PFSK-1 (cell line): ENCODE results near the gene WAS.

Experiments
- FOXP2 ChIP-seq: optimal IDR thresholded peaks from 2 replicates; pipeline ENCODE3; 2011; ENCODE audit warnings: borderline replicate concordance, control low read depth, inconsistent platforms; ENCODE audit not compliant: insufficient read depth; ENCODE audit errors: extremely low read length, extremely low read depth
- POLR2AphosphoS5 ChIP-seq: IDR thresholded peaks from 2 replicates; pipeline ENCODE4 v1.6.1; 2012; ENCODE audit warnings: low read depth, mild to moderate bottlenecking, control low read depth, low read length, moderate library complexity
- REST ChIP-seq, 2 experiments: IDR thresholded peaks; 2 replicates each; pipeline versions ENCODE4 v1.6.1 to v1.8.0; 2011 to 2012; ENCODE audit warnings: low read depth in 2 of 2, low read length in 2 of 2, control low read depth in 1 of 2, inconsistent platforms in 1 of 2, mild to moderate bottlenecking in 1 of 2, moderate library complexity in 1 of 2; ENCODE audit not compliant: insufficient read depth in 1 of 2
- SIN3A ChIP-seq: IDR thresholded peaks from 2 replicates; pipeline ENCODE4 v1.6.1; 2012; ENCODE audit warnings: mild to moderate bottlenecking, low read length, moderate library complexity, borderline replicate concordance; ENCODE audit not compliant: insufficient read depth
- TAF1 ChIP-seq: IDR thresholded peaks from 2 replicates; pipeline ENCODE4 v1.6.1; 2012; ENCODE audit warnings: low read length, control low read depth, borderline replicate concordance; ENCODE audit not compliant: insufficient read depth

WAS gene

GRCh38 chrX:48666649-48667048 lies 16.9 kb upstream of the WAS start:
- TF ChIP-seq TAF1 (no peak), POLR2AphosphoS5 (no peak), SIN3A (no peak), FOXP2 (no peak), REST (IDR thresholded peaks at IDR 0.05; ENCODE audit: insufficient read depth in 1 of 2, low read depth in 2 of 2, low read length in 2 of 2) (no peak)

GRCh38 chrX:48667509-48667908 lies 16.1 kb upstream of the WAS start:
- TF ChIP-seq TAF1 = no peak
- no peak for TF ChIP-seq POLR2AphosphoS5
- no peak for TF ChIP-seq FOXP2
- no peak for TF ChIP-seq SIN3A
- no peak for TF ChIP-seq REST (IDR thresholded peaks at IDR 0.05; ENCODE audit: insufficient read depth in 1 of 2, low read depth in 2 of 2, low read length in 2 of 2)

GRCh38 chrX:48676106-48676892 lies 7.3 kb upstream of the WAS start:
- no peak for TF ChIP-seq SIN3A
- no peak for TF ChIP-seq REST (IDR thresholded peaks at IDR 0.05; ENCODE audit: insufficient read depth in 1 of 2, low read depth in 2 of 2, low read length in 2 of 2)
- 0 out of 2 replicates have a peak, but pooled peaks have one; percentile 43 for TF ChIP-seq TAF1
- TF ChIP-seq FOXP2 = no peak
- peak; percentile 79 for TF ChIP-seq POLR2AphosphoS5

- no peak for TF ChIP-seq POLR2AphosphoS5
- TF ChIP-seq REST (IDR thresholded peaks at IDR 0.05; ENCODE audit: insufficient read depth in 1 of 2, low read depth in 2 of 2, low read length in 2 of 2) = no peak
- TF ChIP-seq FOXP2 = no peak
- no peak for TF ChIP-seq SIN3A
- TF ChIP-seq TAF1 = no peak
Measured at GRCh38 chrX:48676893-48677270, 6.7 kb upstream of the WAS start.

- TF ChIP-seq SIN3A (no peak), POLR2AphosphoS5 (no peak), TAF1 (no peak), REST (IDR thresholded peaks at IDR 0.05; ENCODE audit: insufficient read depth in 1 of 2, low read depth in 2 of 2, low read length in 2 of 2) (no peak), FOXP2 (no peak)
Measured at GRCh38 chrX:48677516-48677915, 6.1 kb upstream of the WAS start.
